ENCODE measurements around the gene CCDC141. TPM values are rescaled to one million over a fixed set of nuclear protein-coding genes. Genes with fewer than 3 reads are reported as not detected.
A peak's percentile ranks its signal among the peaks of the same experiment; 100 is the strongest.
"Not testable (repeated sequence)": the region's sequence is repeated elsewhere in the genome, so short reads cannot be mapped to it uniquely, and the experiment has no call there.

CCDC141 gene
- total RNA-seq, 1 experiment from 2014 or later, result not detected

DNA sequence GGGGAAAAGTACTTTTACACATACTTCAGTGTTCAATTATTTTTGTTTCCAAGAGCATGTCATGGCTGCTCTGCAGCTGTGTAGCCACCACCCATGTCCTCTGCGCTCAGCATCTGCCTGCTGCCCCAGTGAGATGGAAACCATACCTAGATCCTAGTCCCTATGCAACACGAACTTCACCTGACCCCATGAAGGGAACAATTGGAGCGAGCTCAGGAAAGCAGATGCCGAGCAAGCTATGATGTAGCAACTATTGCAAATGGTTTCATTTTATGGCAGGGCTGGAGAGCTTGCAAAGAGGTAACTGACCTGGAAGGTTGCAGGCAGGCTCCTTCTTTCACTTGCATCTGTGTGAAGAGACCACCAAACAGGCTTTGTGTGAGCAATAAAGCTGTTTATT lies 1.3 kb upstream of the CCDC141 start:
- in situ Hi-C loops (cut with HindIII; ENCODE audit: low pct_unique_long_range_greater_than_20kb, low sequenced_read_pairs), result no loop called here
- DNase-seq (ENCODE audit: low read depth, low spot score), result no peak

DNA sequence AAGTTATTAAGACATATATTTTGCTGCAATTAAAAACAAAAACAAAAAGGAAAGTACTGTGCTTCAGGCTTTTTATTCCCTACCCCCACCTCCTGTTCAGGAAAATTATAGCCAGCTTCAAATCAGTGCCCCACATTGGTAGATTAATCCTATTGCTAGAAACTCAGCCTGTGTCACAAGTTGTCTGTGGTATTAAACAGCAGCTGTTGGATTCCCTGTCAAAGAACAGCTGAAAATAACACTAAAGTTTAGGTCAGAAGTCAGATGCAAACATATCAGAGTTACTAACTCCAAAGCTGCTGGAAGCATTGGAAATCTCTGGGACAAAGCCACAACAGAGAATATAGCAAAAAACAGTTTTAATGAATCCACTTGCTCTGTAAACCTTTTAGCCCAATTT lies 818 bp upstream of the CCDC141 start:
- DNase-seq (ENCODE audit: low read depth, low spot score), result no peak
- in situ Hi-C loops (cut with HindIII; ENCODE audit: low pct_unique_long_range_greater_than_20kb, low sequenced_read_pairs), result no loop called here

DNA sequence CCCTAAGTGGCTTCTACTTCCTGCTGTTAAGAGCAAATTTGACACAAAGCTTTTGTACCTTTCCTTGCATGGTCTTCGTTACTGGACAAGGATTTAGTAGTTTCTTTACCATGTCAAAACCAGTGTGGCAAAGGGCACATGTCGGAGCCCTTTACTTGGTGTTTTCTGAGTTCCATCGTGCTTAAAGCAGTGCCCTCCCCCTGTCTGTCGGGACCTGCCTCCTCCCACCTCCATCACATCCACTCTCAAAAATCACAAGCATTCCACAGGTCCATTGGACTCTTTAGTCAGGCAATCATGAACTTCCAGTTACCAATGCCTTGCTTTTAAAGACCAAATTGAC lies 763 bp downstream of the CCDC141 start:
- DNase-seq (ENCODE audit: low read depth, low spot score), result no peak
- in situ Hi-C loops (cut with HindIII; ENCODE audit: low pct_unique_long_range_greater_than_20kb, low sequenced_read_pairs), result no loop called here

DNA sequence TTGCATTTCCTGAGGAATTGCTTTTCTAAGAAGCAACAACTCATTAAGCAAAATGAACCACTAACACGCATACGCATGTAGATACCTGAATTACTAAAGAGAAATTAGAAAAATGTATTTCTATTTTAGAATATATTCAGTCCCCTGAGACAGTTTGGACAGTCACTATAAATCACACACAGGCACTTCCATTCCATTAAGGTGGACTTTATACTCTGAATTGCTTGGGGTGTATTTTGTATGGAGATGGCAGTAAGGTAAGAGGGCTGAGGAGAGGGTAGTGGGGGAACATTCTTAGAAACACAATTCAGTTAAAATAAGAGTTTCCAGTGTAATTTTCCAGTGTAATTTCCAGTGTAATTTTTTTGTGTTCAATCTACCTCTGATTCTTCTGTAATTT lies 1.8 kb downstream of the CCDC141 start:
- in situ Hi-C loops (cut with HindIII; ENCODE audit: low pct_unique_long_range_greater_than_20kb, low sequenced_read_pairs), result no loop called here

DNA sequence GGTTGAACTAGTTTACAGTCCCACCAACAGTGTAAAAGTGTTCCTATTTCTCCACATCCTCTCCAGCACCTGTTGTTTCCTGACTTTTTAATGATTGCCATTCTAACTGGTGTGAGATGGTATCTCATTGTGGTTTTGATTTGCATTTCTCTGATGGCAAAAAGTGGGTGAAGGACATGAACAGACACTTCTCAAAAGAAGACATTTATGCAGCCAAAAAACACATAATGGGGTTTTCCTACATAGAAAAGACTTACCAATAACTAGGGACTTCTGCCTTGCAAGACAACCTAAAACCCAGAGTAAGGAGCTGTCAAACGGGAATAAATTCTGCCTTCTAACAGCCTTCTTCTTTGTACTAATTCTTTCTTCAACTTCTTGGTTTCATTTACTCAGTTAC lies 4.3 kb downstream of the CCDC141 start:
- in situ Hi-C loops (cut with HindIII; ENCODE audit: low pct_unique_long_range_greater_than_20kb, low sequenced_read_pairs); DNase-seq (ENCODE audit: low read depth, low spot score): not testable (repeated sequence)

More for the DNA sequence above, 1.8 kb downstream of the CCDC141 start:
- no peak for DNase-seq (ENCODE audit: low read depth, low spot score)

DNA sequence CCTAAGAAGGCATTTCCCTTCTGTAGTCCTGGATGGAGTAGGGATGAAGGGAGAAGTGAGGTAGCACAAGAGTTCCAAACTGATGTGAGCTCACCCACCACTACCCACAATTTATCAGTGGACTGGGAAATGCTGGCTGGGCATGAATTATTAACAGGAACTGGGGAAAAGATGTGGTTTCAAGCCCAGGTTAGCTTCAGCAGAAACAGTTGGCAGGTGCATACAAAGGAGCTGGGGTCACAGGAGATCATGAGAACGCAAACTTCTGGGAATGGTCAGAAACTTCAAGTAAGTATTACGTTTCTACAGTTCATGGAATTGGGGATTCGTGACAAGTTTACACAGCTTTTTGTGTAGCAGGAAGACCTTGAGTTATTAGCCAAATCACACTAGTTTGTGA lies 5.4 kb downstream of the CCDC141 start:
- in situ Hi-C loops (cut with HindIII; ENCODE audit: low pct_unique_long_range_greater_than_20kb, low sequenced_read_pairs), result no loop called here
- no peak for DNase-seq (ENCODE audit: low read depth, low spot score)

DNA sequence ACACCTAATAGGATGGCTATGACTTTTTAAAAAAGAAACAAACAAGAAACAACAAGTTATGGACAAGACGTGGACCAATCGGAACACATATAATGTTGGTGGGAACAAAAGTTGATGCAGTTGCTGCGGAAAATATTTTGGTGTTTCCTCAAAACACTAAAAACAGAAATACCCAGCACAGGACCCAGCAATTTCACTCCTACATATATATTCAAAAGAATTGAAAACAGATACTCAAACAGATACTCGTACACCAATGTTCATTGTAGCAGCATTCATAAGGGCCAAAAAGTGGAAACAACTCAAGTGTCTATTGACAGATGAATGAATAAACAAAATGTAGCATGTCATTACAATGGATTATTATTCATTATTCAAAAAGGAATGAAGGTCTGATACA lies 12.1 kb downstream of the CCDC141 start:
- in situ Hi-C loops (cut with HindIII; ENCODE audit: low pct_unique_long_range_greater_than_20kb, low sequenced_read_pairs), result no loop called here
- DNase-seq (ENCODE audit: low read depth, low spot score), result no peak

DNA sequence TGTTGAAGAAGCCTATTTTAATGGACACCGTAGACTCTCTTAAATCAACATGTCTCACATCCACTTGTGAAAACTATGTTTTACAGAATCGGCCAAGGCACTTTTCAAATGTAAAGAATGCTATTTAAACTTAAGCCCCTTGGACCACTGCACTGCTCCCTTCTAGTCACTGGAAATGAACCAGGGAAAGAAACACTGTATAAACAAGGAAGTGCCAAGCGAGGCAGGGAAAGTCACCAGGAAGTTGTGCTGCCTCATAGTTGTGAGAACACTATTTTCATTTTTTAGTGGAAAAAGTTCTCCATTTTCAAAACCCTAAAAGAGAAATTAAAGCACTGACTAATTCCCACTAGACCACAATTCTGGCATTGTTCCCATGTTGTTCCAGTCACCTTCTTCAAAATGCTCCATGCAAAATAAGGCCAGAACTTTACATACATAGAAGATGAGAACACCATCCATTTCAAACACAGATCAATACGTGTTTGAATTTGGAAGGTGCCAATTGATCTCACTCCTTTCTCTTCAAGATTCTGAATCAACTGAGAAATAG lies 13.5 kb downstream of the CCDC141 start:
- no peak for DNase-seq (ENCODE audit: low read depth, low spot score)
- in situ Hi-C loops (cut with HindIII; ENCODE audit: low pct_unique_long_range_greater_than_20kb, low sequenced_read_pairs), result no loop called here

DNA sequence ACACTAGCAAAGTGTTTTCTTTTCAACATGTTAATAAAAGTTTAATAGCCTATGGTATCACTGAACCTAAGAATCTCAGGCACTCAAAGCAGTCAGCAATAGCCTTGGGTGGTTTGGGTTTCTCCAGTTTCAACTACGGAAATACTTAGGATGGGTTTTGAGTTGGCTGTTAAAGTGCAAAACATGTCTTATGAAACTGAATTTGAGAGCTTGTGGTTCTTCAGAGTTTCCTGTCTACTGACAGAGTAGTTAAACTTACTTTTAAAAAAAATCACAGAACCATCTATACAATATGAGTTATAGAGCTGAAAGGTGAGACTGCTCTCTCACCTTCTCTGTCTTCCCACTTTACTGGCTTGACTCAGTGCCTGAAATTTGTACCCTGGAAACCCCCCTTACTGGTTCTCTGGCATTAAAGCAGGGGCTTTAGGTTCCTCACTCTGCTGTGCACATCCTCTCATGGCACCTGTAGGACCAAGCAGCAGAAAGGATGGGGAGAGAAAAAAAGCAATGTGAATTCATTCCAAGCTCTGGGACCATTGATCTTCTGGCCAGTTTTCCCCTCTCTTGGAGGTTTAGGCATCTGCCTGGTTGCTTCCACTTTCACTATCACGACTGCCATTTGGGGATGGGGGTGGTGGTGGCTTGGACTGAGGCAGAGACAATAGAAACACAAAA lies 18.1 kb downstream of the CCDC141 start:
- no peak for DNase-seq (ENCODE audit: low read depth, low spot score)
- in situ Hi-C loops (cut with HindIII; ENCODE audit: low pct_unique_long_range_greater_than_20kb, low sequenced_read_pairs), result no loop called here

DNA sequence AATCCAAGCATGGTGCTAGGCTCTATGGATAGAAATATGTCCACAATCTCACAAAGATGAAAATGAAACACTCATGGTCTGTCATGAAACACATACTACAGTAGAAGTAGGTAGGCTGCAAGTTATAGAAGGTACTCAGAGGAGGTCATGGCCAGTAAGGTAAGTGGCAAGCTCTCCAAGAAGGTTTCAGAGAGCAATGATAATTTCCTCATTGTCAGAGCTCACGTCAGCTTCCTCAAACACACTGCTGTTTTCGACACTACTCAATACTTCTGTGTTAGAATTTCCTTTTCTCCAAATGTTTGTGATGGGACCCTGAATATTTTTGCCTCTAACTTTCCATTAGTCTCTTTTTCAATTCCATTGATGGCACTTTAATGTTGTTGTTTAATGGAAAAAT lies 25.5 kb downstream of the CCDC141 start:
- in situ Hi-C loops (cut with HindIII; ENCODE audit: low pct_unique_long_range_greater_than_20kb, low sequenced_read_pairs), result no loop called here
- DNase-seq (ENCODE audit: low read depth, low spot score), result no peak

DNA sequence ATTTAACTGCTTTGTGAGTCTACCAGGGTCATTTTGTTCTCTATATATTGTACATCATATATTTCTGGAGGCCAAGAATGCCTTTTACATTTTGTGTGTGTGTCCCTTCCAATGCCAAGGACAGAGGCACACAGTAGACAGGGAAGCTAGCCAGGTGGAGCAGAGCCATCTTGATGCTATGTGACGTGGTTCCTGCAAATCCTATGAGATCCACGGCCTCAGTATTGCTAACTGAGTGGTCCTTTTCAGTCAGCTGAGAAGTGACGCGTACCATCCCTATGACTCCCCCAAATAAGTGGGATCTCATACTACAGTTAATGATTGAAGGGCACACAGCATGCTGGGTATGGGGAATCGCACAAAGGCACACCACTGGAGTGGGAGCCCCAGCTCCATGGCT lies 27.3 kb downstream of the CCDC141 start:
- DNase-seq (ENCODE audit: low read depth, low spot score), result no peak
- in situ Hi-C loops (cut with HindIII; ENCODE audit: low pct_unique_long_range_greater_than_20kb, low sequenced_read_pairs), result no loop called here

DNA sequence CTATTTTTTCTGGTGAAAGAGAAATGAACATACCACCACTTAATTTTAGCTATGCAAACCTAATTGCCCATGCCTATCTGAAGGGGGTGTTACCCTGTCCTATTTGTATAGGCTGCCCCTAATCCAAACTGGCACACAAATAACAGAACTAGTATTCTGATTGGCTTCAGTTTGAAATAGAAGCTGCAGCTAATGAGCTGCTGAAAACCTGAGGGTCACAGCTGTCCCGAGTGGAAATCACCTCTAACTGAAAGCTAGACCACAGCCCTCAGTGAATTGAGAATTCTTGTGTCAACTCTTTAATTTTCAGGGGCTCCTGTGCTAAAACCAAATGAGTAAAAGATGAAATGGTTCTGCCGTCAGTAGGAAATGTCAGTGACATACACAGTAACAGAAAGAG lies 28.7 kb downstream of the CCDC141 start:
- DNase-seq (ENCODE audit: low read depth, low spot score), result no peak
- in situ Hi-C loops (cut with HindIII; ENCODE audit: low pct_unique_long_range_greater_than_20kb, low sequenced_read_pairs), result no loop called here

DNA sequence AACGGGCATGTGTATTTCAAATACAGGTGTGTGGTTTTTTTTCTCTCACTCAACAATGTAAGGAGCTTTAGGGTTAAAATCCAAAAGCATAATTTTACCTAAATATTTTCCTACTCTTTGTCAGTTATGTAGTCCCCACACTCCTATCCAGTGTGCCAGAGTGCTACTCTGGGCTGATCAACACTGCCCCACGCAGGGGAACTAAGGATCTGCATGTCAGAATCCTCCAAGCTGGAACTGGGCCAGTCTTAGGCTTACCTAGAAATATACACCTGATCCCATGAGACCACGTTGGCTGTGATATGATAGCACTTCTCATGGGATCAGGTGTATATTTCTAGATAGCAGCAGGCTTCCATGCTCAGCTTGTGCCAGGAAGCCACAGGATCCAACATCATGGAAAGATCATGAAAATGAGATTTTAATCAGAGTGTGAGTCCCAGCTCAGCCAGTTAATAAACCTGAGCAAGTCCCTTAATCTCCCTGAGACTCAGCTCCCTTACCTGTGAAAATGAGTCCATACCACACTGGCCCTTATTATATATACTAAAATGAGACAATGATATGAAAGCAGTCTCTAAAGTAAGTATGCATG lies 29.7 kb downstream of the CCDC141 start:
- in situ Hi-C loops (cut with HindIII; ENCODE audit: low pct_unique_long_range_greater_than_20kb, low sequenced_read_pairs), result no loop called here
- peak; percentile 56 for DNase-seq (ENCODE audit: low read depth, low spot score)

DNA sequence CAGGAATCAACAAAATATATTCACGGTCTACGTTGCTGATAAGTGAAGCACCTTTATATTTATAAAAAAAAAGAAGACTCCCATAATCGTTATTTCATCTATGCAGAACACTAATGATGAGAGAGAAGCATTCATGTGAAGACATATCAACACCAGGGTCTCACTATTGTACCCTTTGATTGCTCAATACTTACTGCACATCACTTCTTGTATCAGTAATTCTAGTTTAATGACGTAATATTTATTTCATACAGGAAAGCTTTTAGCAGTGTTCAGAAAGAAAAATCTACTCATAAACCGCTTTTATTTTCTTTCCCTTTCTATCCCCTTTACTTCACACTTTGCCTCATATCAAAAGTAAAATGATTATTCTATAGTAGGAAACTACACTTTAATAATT lies 30.7 kb downstream of the CCDC141 start:
- no peak for DNase-seq (ENCODE audit: low read depth, low spot score)
- in situ Hi-C loops (cut with HindIII; ENCODE audit: low pct_unique_long_range_greater_than_20kb, low sequenced_read_pairs), result no loop called here

DNA sequence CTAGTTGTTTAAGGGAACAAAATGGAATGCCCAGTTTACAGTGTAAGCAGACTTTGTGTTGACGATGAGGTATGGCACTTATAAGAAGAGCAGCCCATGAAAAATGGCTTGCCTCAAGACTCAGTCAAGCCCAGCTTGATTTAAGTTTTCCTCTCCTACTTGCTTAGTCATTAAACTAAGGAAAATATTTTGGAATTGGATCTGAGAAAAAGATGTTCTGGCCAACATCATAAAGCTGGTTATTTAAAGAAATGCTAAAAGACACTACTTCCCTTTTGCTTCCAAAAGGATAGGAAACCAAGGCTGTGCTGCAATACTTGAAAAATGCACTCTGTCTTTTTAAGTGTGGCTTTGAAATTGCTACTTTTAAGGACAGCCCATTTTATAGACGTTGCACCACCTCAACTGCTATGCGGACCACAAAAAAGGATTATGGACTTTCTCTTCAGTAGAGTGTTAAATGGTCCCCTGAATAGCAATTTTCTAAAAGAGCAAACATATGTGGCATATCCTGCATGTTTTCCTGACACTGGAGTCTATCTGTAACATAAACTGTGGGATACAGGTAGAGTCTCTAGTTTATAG lies 32.1 kb downstream of the CCDC141 start:
- in situ Hi-C loops (cut with HindIII; ENCODE audit: low pct_unique_long_range_greater_than_20kb, low sequenced_read_pairs), result no loop called here
- DNase-seq (ENCODE audit: low read depth, low spot score), result no peak

DNA sequence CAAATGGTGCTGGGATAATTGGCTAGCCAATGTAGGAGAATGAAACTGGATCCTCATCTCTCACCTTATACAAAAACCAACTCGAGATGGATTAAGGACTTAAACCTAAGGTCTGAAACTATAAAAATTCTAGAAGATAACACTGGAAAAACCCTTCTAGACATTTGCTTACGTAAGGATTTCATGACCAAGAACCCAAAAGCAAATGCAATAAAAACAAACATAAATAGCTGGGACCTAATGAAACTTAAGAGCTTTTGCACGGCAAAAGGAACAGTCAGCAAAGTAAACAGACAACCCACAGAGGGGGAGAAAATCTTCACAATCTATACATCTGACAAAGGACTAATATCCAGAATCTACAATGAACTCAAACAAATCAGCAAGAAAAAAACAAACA lies 35.7 kb downstream of the CCDC141 start:
- in situ Hi-C loops (cut with HindIII; ENCODE audit: low pct_unique_long_range_greater_than_20kb, low sequenced_read_pairs); DNase-seq (ENCODE audit: low read depth, low spot score): not testable (repeated sequence)

DNA sequence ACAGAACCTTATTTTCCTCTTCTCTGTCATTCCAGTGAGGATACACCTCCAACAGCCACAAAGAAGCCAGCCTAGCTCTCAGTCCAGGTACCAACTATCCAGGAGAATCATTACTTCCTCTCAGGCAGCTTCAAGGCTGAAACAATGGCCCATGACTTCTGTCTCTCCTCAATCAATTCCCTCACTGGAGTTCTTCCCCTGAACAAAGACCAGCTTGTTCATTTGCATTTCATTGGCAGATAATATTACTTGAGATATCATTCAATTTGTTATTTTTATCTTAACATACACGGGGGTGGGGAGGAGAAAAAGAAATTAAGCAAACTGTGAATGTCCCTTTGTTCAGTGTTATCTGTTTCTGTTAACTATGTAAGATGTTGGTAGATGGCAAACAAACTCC lies 44.0 kb downstream of the CCDC141 start:
- in situ Hi-C loops (cut with HindIII; ENCODE audit: low pct_unique_long_range_greater_than_20kb, low sequenced_read_pairs), result no loop called here
- no peak for DNase-seq (ENCODE audit: low read depth, low spot score)

DNA sequence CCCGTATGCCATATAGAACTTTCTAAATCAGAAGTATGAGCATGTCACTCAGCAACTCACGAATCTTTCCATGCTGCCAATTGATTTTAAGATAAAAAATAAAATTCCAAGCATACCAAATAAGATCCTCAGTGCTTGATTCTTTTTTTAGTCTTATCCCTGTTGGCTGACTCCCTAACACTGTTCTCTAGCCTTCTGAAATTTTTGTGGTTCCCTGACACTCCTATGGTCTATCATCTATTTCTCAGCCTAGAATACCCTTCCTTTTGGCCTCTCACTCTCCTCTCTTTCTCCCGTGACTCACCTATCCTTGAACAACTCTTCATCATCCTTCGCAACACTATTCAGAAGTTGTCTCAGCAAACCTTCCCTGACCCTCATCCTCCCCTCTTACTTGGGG lies 50.5 kb downstream of the CCDC141 start:
- no peak for DNase-seq (ENCODE audit: low read depth, low spot score)
- in situ Hi-C loops (cut with HindIII; ENCODE audit: low pct_unique_long_range_greater_than_20kb, low sequenced_read_pairs), result no loop called here

DNA sequence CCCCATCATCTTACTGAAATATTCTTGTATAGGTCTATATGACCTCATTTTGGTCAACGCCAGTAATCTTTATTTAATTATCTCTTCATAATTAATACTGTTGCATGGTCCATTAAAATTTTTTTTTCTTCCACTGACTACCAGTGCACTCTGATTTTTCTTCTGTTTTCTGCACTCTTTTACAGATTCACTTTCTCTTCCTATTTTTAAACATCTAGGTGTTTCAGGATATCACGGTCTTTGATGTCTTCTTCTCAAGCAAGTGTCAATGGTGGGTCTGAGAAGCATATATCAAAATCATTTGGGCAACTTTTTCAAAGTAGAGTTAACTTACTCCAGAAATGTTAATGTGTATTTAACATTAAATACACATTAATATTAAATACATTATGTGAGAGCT lies 51.4 kb downstream of the CCDC141 start:
- no peak for DNase-seq (ENCODE audit: low read depth, low spot score)
- in situ Hi-C loops (cut with HindIII; ENCODE audit: low pct_unique_long_range_greater_than_20kb, low sequenced_read_pairs), result no loop called here
